Upper lobe of left lung (tissue), 4 donors: ENCODE results near the gene EFNA5.

Experiments used
- EP300 ChIP-seq, 4 donors: sonication (generic); formaldehyde crosslinking; IDR thresholded peaks; one replicate each; pipeline ENCODE4 v1.5.1; 2017; ENCODE audit warnings: antibody characterized with exemption in 4 of 4, control low read depth in 2 of 4
- TF ChIP-seq, protein P1 (sequence below), 6 experiments: fragments of 450-650 bp in 4 of 6; fragments of 200-600 bp in 2 of 6; sonication (generic) in 2 of 6; IDR thresholded peaks; one replicate each; pipeline ENCODE4 v1.5.1; 2016 to 2019; ENCODE audit warnings: antibody characterized with exemption in 6 of 6

GRCh38 chr5:107393851-107394250, 276.9 kb downstream of the EFNA5 start:
- TF ChIP-seq, protein P1, sequence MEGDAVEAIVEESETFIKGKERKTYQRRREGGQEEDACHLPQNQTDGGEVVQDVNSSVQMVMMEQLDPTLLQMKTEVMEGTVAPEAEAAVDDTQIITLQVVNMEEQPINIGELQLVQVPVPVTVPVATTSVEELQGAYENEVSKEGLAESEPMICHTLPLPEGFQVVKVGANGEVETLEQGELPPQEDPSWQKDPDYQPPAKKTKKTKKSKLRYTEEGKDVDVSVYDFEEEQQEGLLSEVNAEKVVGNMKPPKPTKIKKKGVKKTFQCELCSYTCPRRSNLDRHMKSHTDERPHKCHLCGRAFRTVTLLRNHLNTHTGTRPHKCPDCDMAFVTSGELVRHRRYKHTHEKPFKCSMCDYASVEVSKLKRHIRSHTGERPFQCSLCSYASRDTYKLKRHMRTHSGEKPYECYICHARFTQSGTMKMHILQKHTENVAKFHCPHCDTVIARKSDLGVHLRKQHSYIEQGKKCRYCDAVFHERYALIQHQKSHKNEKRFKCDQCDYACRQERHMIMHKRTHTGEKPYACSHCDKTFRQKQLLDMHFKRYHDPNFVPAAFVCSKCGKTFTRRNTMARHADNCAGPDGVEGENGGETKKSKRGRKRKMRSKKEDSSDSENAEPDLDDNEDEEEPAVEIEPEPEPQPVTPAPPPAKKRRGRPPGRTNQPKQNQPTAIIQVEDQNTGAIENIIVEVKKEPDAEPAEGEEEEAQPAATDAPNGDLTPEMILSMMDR (IDR thresholded peaks at IDR 0.05), result no peak
- TF ChIP-seq EP300 (IDR thresholded peaks at IDR 0.05), result no peak
